ENCODE data around the gene DISP3. TPM values are rescaled to one million over a fixed set of nuclear protein-coding genes. Genes with fewer than 3 reads are reported as not detected.

DISP3 gene
- total and polyA plus RNA-seq, 4 donors = 0.04 to 0.18 (median 0.07) TPM; not detected in 1

- ATAC-seq (ENCODE audit: insufficient read depth, low FRiP score) (no peak), DNase-seq (no peak)
- H3K27ac ChIP-seq (ENCODE audit: low read depth in 1 of 2, low read length in 1 of 2) = no peak overlapping the region
- no peak overlapping the region for H3K9ac ChIP-seq (ENCODE audit: insufficient read depth in 1 of 2, low read length in 2 of 2)
- WGBS, 2 donors = 79 to 80% methylated on average over 14 of the region's 14 CpGs
- H3K27me3 ChIP-seq (ENCODE audit: control insufficient read depth in 3 of 3, insufficient read depth in 3 of 3, low read length in 2 of 3) = peaks cover 0 to 3% (median 0%) of the 10 kb centered on the region in 3 donors
- no peaks in the 10 kb centered on the region for H3K4me1 ChIP-seq (ENCODE audit: control insufficient read depth in 5 of 5, insufficient read depth in 5 of 5, low read length in 5 of 5)
- no peaks in the 10 kb centered on the region for H3K36me3 ChIP-seq (ENCODE audit: control insufficient read depth in 4 of 4, insufficient read depth in 4 of 4, low read length in 4 of 4)
- H3K9me3 ChIP-seq (ENCODE audit: control insufficient read depth in 4 of 4, insufficient read depth in 3 of 4, low read length in 3 of 4) = peaks cover 0 to 8% (median 0%) of the 10 kb centered on the region in 4 donors
- H3K4me3 ChIP-seq = no peak overlapping the region
- no peak for TF ChIP-seq CTCF (IDR thresholded peaks at IDR 0.05; ENCODE audit: control extremely low read depth, extremely low read depth)
These were observed 59.1 kb downstream of the DISP3 start for GRCh38 chr1:11537854-11538591.

- DNase-seq (no peak), ATAC-seq (ENCODE audit: insufficient read depth, low FRiP score) (no peak)
- H3K9ac ChIP-seq (ENCODE audit: insufficient read depth in 1 of 2, low read length in 2 of 2) = no peak overlapping the region
- H3K4me3 ChIP-seq = no peak overlapping the region
- H3K27ac ChIP-seq (ENCODE audit: low read depth in 1 of 2, low read length in 1 of 2) = no peak overlapping the region
- peaks cover 0 to 7% (median 0%) of the 10 kb centered on the region in 4 donors for H3K9me3 ChIP-seq (ENCODE audit: control insufficient read depth in 4 of 4, insufficient read depth in 3 of 4, low read length in 3 of 4)
- H3K36me3 ChIP-seq (ENCODE audit: control insufficient read depth in 4 of 4, insufficient read depth in 4 of 4, low read length in 4 of 4) = no peaks in the 10 kb centered on the region
- WGBS, 2 donors = 76 to 86% methylated on average over 9 of the region's 9 CpGs
- peaks cover 0 to 3% (median 0%) of the 10 kb centered on the region in 3 donors for H3K27me3 ChIP-seq (ENCODE audit: control insufficient read depth in 3 of 3, insufficient read depth in 3 of 3, low read length in 2 of 3)
- no peak for TF ChIP-seq CTCF (IDR thresholded peaks at IDR 0.05; ENCODE audit: control extremely low read depth, extremely low read depth)
- no peaks in the 10 kb centered on the region for H3K4me1 ChIP-seq (ENCODE audit: control insufficient read depth in 5 of 5, insufficient read depth in 5 of 5, low read length in 5 of 5)
These were observed 59.9 kb downstream of the DISP3 start for GRCh38 chr1:11538886-11539285.

DNA sequence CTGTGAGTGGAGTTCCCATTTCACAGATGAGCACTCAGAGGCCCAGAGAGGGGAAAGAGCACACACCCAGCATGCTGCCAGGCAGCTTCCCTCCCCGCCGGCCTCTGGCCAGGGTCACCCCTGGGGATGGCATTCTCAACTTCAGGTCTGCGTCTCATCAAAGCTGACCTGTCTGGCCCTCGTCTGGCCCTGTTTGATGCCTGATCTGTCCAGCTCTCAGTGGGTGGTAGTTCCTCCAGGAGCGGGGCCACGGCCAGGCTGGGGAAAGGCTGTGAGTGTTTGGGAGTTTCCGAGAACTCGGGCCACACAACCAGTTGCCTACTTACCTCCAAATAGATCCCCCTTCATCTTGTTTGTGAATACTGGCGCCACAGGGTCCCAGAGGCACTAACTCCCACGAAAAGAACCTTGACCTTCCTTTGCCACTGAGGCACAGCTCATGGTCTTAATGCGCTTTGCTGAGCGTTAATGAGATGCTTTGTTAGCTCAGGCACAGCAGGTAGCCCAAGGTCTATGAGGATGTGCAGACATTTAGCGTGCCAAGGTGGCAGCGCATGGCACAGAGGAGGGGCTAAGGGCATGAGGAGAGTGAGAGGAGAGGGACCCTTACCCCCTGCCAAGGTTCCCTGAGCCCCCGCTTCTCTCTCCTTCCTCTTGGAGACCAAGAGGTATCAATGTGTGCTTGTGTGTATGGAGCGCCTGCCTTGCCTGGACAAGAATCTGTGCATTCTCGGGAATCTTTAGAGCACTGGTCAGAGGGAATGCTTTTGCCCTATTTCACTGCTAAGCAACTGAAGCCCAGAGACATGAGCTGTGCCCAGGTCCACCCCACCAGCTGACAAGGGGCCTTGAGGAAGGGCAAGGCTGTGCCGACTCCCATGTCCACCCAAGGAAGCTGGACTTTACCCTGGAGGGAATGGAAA lies 61.2 kb downstream of the DISP3 start:
- TF ChIP-seq CTCF (IDR thresholded peaks at IDR 0.05; ENCODE audit: control extremely low read depth, extremely low read depth) = no peak
- H3K27ac ChIP-seq (ENCODE audit: low read depth in 1 of 2, low read length in 1 of 2) = no peak overlapping the region
- no peaks in the 10 kb centered on the region for H3K4me1 ChIP-seq (ENCODE audit: control insufficient read depth in 5 of 5, insufficient read depth in 5 of 5, low read length in 5 of 5)
- peaks cover 0 to 4% (median 0%) of the 10 kb centered on the region in 3 donors for H3K27me3 ChIP-seq (ENCODE audit: control insufficient read depth in 3 of 3, insufficient read depth in 3 of 3, low read length in 2 of 3)
- WGBS, 2 donors = 57 to 63% methylated on average over 18 of the region's 18 CpGs
- H3K36me3 ChIP-seq (ENCODE audit: control insufficient read depth in 4 of 4, insufficient read depth in 4 of 4, low read length in 4 of 4) = no peaks in the 10 kb centered on the region
- peaks cover 0 to 7% (median 0%) of the 10 kb centered on the region in 4 donors for H3K9me3 ChIP-seq (ENCODE audit: control insufficient read depth in 4 of 4, insufficient read depth in 3 of 4, low read length in 3 of 4)
- ATAC-seq (ENCODE audit: insufficient read depth, low FRiP score) = no peak
- no peak overlapping the region for H3K9ac ChIP-seq (ENCODE audit: insufficient read depth in 1 of 2, low read length in 2 of 2)
- H3K4me3 ChIP-seq = no peak overlapping the region
- no peak for DNase-seq

Measured in lung (tissue), 12 donors.